HL-60 (cell line): ENCODE data around the gene BPNT1.
"Not testable (repeated sequence)": the region's sequence is repeated elsewhere in the genome, so short reads cannot be mapped to it uniquely, and the experiment has no call there.

Experiments
- DNase-seq, 2 experiments: peaks; one replicate each; pipeline ENCODE4 v3.0.0-alpha.2; 2010 to 2020; ENCODE audit warnings: low read depth in 1 of 2, low spot score in 1 of 2
- H3K27ac ChIP-seq: fragments of 250-450 bp; sonication (Bioruptor Pico); replicated peaks from 2 replicates; pipeline ENCODE4 v1.5.1; 2020; ENCODE audit warnings: mild to moderate bottlenecking, moderate library complexity
- H3K27me3 ChIP-seq: fragments of 250-450 bp; sonication (Bioruptor Pico); 2 replicates; pipeline ENCODE4 v1.5.1; 2021; ENCODE audit warnings: mild to moderate bottlenecking, moderate library complexity; ENCODE audit not compliant: insufficient read depth, poor library complexity, severe bottlenecking
- H3K4me3 ChIP-seq: replicated peaks from 2 replicates; pipeline ENCODE4 v1.5.1; 2011; ENCODE audit warnings: mild to moderate bottlenecking, control low read depth, low read length; ENCODE audit not compliant: insufficient read depth
- CTCF ChIP-seq: IDR thresholded peaks from one replicate; pipeline ENCODE4 v1.5.1; 2011; ENCODE audit warnings: low read length, control low read depth, inconsistent platforms; ENCODE audit not compliant: insufficient read depth
- GABPA ChIP-seq: IDR thresholded peaks from 2 replicates; pipeline ENCODE4 v1.6.1; 2012; ENCODE audit warnings: low read depth
- POLR2AphosphoS5 ChIP-seq: IDR thresholded peaks from 2 replicates; pipeline ENCODE4 v1.6.1; 2012; ENCODE audit warnings: low read depth
- REST ChIP-seq: IDR thresholded peaks from 2 replicates; pipeline ENCODE4 v1.6.1; 2012; ENCODE audit warnings: low read depth; ENCODE audit not compliant: insufficient replicate concordance
- SPI1 ChIP-seq: IDR thresholded peaks from 2 replicates; pipeline ENCODE4 v1.6.1; 2012; ENCODE audit warnings: low read depth, mild to moderate bottlenecking, borderline replicate concordance

The BPNT1 gene

DNA sequence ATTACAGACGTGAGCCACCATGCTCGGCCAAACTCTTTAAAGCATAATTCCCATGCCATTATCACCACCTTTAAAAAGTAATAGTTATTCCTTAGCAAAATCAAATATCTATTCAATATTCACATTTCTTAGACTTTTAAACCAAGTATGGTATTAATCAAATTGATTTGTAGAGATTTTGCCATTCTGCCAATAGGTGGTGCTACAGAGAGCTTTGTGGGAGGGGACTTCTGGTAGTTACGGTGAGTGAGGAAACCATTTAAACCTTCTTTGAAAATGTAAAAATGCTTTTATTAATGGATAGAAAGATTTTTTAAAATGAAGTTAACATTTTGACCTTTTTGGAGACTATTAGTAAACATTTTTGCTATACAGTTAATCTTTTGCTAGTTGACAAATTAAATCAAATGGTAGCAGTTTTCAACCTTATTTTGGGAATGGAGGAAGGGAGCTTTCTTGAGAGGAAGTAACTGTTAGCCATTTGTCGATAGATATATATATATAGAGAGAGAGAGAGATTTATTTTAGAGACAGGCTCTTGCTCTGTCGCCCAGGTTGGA, 23.6 kb upstream of the BPNT1 start:
- no peak overlapping the region for H3K27ac ChIP-seq
- no peak overlapping the region for H3K4me3 ChIP-seq
- TF ChIP-seq GABPA: no peak
- TF ChIP-seq POLR2AphosphoS5: no peak
- no peak for TF ChIP-seq SPI1
- TF ChIP-seq REST: no peak
- peak; percentile 32 for TF ChIP-seq CTCF
- peak in 1 of 2 experiments; percentile 33 for DNase-seq
- H3K27me3 ChIP-seq: no peaks in the 10 kb centered on the region

DNA sequence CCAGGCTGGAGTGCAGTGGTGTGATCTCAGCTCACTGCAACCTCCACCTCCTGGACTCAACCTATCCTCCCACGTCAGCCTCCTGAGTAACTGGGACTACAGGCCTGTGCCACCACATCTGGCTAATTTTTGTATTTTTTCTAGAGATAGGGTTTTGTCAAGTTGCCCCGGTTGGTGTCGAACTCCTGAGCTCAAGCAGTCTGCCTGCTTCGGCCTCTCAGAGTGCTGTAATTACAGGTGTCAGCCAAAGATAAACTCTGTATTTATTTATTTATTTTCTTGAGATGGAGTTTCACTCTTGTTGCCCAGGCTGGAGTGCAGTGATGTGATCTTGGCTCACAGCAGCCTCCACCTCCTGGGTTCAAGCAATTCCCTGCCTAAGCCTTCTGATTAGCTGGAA, 23.0 kb upstream of the BPNT1 start:
- H3K4me3 ChIP-seq, H3K27ac ChIP-seq, DNase-seq, H3K27me3 ChIP-seq: not testable (repeated sequence)

GRCh38 chr1:220110473-220110872, 20.9 kb upstream of the BPNT1 start:
- H3K27me3 ChIP-seq, H3K4me3 ChIP-seq, DNase-seq: not testable (repeated sequence)

DNA sequence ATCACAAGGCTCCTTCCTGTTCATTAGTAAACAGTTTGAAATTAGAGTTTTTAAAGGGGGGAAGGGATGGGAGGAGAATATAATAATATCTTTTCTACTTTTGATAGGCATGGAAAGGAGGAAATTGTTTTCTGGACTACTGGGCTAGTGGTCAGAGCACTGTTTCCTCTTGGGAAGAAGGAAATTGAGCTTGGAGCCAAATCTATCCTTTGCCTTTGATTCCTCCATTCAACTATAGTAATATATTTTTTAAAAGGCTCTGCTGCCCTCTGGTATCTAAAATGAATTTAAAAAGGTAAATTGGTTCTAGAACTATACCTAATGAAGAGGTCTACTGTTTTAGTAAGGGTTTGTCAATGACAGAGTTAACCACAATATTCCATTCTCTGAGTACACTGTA, 10.2 kb upstream of the BPNT1 start:
- Histone ChIP-seq H3K27me3 (no peaks in the 10 kb centered on the region), H3K4me3 (no peak overlapping the region), H3K27ac (no peak overlapping the region)
- no peak for TF ChIP-seq REST
- TF ChIP-seq SPI1: no peak
- TF ChIP-seq CTCF: no peak
- no peak for TF ChIP-seq POLR2AphosphoS5
- TF ChIP-seq GABPA: no peak
- DNase-seq: no peak

More at GRCh38 chr1:220110473-220110872, 20.9 kb upstream of the BPNT1 start:
- not testable (repeated sequence) for H3K27ac ChIP-seq
